Heart right ventricle (tissue), 16 donors: ENCODE measurements around the gene KRT25. TPM values are rescaled to one million over a fixed set of nuclear protein-coding genes. Genes with fewer than 3 reads are reported as not detected.
A peak's percentile ranks its signal among the peaks of the same experiment; 100 is the strongest.

Source experiments
- ATAC-seq, 8 donors: fragments of 200-7000 bp; cut with Tn5 transposase; one replicate each; pipeline ENCODE4 v1.9.1; 2020; ENCODE audit warnings: mild to moderate bottlenecking in 8 of 8, moderate library complexity in 8 of 8, moderate number of reproducible peaks in 1 of 8
- DNase-seq, 2 donors: peaks; one replicate each; pipeline ENCODE4 v3.0.0-alpha.2; 2020
- H3K27ac ChIP-seq, 10 donors: fragments of 200-600 bp; sonication (generic) in 2 of 10; one replicate each; pipeline versions ENCODE4 v1.5.0 to v1.8.0; 2020 to 2022; ENCODE audit warnings: mild to moderate bottlenecking in 3 of 10
- H3K27me3 ChIP-seq, 7 donors: fragments of 200-600 bp; one replicate each; pipeline ENCODE4 v1.8.0; 2021 to 2022; ENCODE audit warnings: mild to moderate bottlenecking in 2 of 7
- H3K36me3 ChIP-seq, 9 donors: fragments of 200-600 bp; sonication (generic) in 1 of 9; one replicate each; pipeline versions ENCODE4 v1.5.0 to v1.8.0; 2020 to 2022; ENCODE audit warnings: mild to moderate bottlenecking in 2 of 9
- H3K4me1 ChIP-seq, 9 donors: fragments of 200-600 bp; sonication (generic) in 1 of 9; one replicate each; pipeline versions ENCODE4 v1.5.0 to v1.8.0; 2020 to 2022; ENCODE audit warnings: mild to moderate bottlenecking in 4 of 9
- H3K4me3 ChIP-seq, 10 donors: fragments of 200-600 bp; sonication (generic) in 2 of 10; one replicate each; pipeline versions ENCODE4 v1.5.0 to v1.8.0; 2020 to 2022; ENCODE audit warnings: mild to moderate bottlenecking in 7 of 10, moderate library complexity in 2 of 10
- H3K9me3 ChIP-seq, 11 donors: fragments of 200-600 bp in 10 of 11; sonication (generic) in 2 of 11; one replicate each; pipeline versions ENCODE4 v1.5.0 to v1.8.0; 2013 to 2022; ENCODE audit warnings: mild to moderate bottlenecking in 2 of 11, control low read depth in 1 of 11, moderate library complexity in 1 of 11
- CTCF ChIP-seq, 9 donors: fragments of 200-600 bp; sonication (generic) in 2 of 9; IDR thresholded peaks; one replicate each; pipeline versions ENCODE4 v1.5.0 to v1.8.0; 2021 to 2022; ENCODE audit warnings: antibody characterized with exemption in 9 of 9, mild to moderate bottlenecking in 5 of 9, moderate library complexity in 1 of 9
- WGBS, 2 donors: extraction: QIAGEN DNeasy Blood & Tissue Kit; methylation state at CpG; one replicate each; pipeline ENCODE4 v1.1.7; 2013; ENCODE audit warnings: inconsistent platforms in 1 of 2; 5-methylcytosine and 5-hydroxymethylcytosine counted together
- intact Hi-C, 10 donors: fragments of 100-400 bp; cut with DNase I; formaldehyde crosslinking; loops; one replicate each; pipeline versions ENCODE4 v1.11.1 to v1.14.2; 2022
- polyA plus RNA-seq, 2 donors: library from polyadenylated mRNA; stranded (reverse); fragments of 200-250 nt; gene quantifications; one replicate each; pipeline ENCODE4 v1.2.3, GENCODE V29; 2013
- total RNA-seq, 10 donors: library from RNA; stranded (reverse); fragmentation: NEBNext Ultra II Directional in 3 of 10; extraction: Animal tissue kit (Norgen Biotek cat#: 25700) in 3 of 10; gene quantifications; one replicate each; pipeline versions ENCODE4 v1.2.1 to v1.2.4, GENCODE V29; 2021 to 2023
- donor health status: Arrhythmogenic right ventricular cardiomyopathy.
- donor health status: ischemic (EF 13 %, LVEDD 7.1; RV severe dilation, severe dysfunction).
- donor health status: healthy with polysubstance abuse.
- donor health status: DM: no; HTN: yes; CAD: no.
- donor health status: DM: no; HTN: no; CAD: no.
- donor health status: ischemic (EF 25% LVEDD 6.9; RV normal size, moderate dysfunction).
- donor health status: ischemic (EF 25% LVEDD 5.7; RV mildly dilated, moderate dysfunction).
- donor health status: healthy.
- donor health status: DM: yes; HTN: yes; CAD: no.
- donor health status: Ischemic cardiomyopathy.
- donor health status: ischemic (EF 35%, LVEDD 5.7; RV mildly dilated, moderate dysfunction).
- donor health status: nonischemic (EF 11% LVEDD 7.7; RV severe dilation, severe dysfunction).
- donor health status: DM: yes; HTN: yes; CAD: no.
- donor health status: PGD.
- donor health status: ischemic (EF 29% LVEDD 5.4; RV normal size, mild dysfunction).
- donor health status: nonischemic (EF 23%, LVEDD 6.1; RV moderate dilation, normal function).

The KRT25 gene
- total and polyA plus RNA-seq, 12 donors: not detected

- Histone ChIP-seq H3K4me1 (peaks cover 0 to 6% (median 0%) of the 10 kb centered on the region in 9 donors), H3K9me3 (no peaks in the 10 kb centered on the region), H3K27me3 (peaks cover 0 to 53% (median 27%) of the 10 kb centered on the region in 7 donors), H3K36me3 (no peaks in the 10 kb centered on the region), H3K4me3 (no peak overlapping the region), H3K27ac (no peak overlapping the region)
- WGBS, 2 donors: 53 to 59% methylated on average over 10 of the region's 10 CpGs
- ATAC-seq: no peak
- intact Hi-C loops: loop anchor here in 6 of 10 donors (2.0 to 10.0 kb wide), 5 partner anchors 172 to 179 kb away; no protein-coding TSS in a partner anchor
- no peak for TF ChIP-seq CTCF (IDR thresholded peaks at IDR 0.05)
- DNase-seq: no peak
Measured at GRCh38 chr17:40793832-40794231, 38.7 kb upstream of the KRT25 start.

DNA sequence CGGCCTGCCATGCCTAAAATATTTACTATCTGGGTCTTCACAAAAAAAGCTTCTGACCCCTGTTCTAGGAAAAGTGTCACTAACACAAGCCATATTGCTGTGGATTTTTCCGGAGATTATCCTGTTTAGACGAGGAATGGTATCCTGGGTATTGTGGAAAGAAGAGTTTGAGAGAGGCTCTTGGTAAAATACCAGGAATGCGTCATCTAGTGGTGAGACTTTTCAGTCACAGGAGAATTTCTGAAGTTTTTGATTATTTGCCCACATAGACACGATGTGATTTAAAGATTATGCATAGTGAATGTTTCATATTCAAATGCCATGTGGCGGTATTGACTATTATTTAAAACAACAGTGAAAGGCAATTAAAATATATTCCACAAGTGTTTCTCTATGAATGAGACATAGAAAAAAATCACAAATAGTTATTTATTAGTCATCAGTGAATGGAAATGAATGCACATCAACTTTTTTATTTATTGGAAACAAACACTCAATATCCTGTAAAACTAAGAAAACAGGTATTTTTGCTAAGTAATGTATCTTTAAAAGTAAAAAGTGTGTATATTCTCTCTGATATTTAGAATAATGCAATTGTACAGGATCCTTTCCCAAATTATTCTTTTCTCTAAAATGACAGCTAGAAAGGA, 36.8 kb upstream of the KRT25 start:
- Histone ChIP-seq H3K4me3 (no peak overlapping the region), H3K9me3 (no peaks in the 10 kb centered on the region), H3K36me3 (no peaks in the 10 kb centered on the region), H3K27me3 (peaks cover 0 to 39% (median 12%) of the 10 kb centered on the region in 7 donors), H3K4me1 (peaks cover 0 to 6% (median 0%) of the 10 kb centered on the region in 9 donors), H3K27ac (no peak overlapping the region)
- ATAC-seq (peak in 1 of 8 donors; percentile 35), DNase-seq (no peak)
- TF ChIP-seq CTCF (IDR thresholded peaks at IDR 0.05): peak in 8 of 9 donors; percentile 25 to 68 (median 58)
- WGBS, 2 donors: 31 to 39% methylated on average over 6 of the region's 6 CpGs
- intact Hi-C loops: loop anchor here in 7 of 10 donors (1.0 to 10.0 kb wide), 5 partner anchors 170 to 177 kb away; no protein-coding TSS in a partner anchor

DNA sequence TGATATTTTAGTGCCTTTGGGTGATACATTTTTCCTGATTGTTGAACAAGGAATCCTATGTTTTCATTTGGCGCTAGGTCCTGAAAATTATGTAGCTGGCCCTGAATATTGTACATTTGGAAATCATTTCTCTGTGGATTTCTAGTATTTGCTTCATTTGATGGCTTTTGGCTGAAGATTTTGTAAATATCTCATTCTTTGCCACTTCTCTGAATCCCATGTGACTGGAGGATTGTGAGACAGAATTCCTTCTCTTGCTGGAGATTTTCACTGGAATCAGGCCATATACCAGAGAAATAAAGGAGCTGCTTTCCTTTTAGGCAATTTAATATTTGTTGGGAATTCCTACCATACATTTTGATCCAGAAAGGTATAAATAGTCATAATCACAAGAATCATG, 36.0 kb upstream of the KRT25 start:
- H3K36me3 ChIP-seq: no peaks in the 10 kb centered on the region
- no peaks in the 10 kb centered on the region for H3K9me3 ChIP-seq
- no peak overlapping the region for H3K27ac ChIP-seq
- H3K4me1 ChIP-seq: peaks cover 0 to 6% (median 0%) of the 10 kb centered on the region in 9 donors
- ATAC-seq (peak in 2 of 8 donors; percentile 16 to 33), DNase-seq (no peak)
- intact Hi-C loops: loop anchor here in 6 of 10 donors (1.0 to 10.0 kb wide), 4 partner anchors 169 to 176 kb away; no protein-coding TSS in a partner anchor
- H3K4me3 ChIP-seq: no peak overlapping the region
- 73 to 75% methylated on average over 1 of the region's 1 CpG for WGBS, 2 donors
- H3K27me3 ChIP-seq: peaks cover 0 to 30% (median 5%) of the 10 kb centered on the region in 7 donors
- TF ChIP-seq CTCF (IDR thresholded peaks at IDR 0.05): no peak

DNA sequence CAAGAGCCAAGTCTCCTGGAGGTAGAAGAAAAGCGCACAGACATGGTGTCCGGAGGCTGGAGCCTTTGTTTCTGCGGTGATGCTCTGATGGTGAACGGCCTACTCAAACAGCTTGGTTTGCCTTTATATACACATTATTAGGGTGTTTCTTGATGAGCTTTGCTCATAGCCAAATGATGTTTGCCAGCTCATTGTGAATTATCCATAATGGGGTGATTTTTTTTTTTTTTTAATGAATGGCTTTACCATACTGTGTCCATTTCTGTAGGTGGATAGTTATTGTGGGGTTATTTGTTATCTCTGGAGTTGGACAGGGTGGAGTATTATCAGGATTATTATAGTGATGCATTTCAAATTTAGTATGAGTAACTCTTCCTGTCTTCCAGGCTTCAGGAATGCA, 27.3 kb upstream of the KRT25 start, which contains the start of gene KRT27:
KRT27 (minus strand) TSS at position 101 of the 400 bp plus-strand sequence; CDS start at position 44, 57 bp downstream.
- no peak for TF ChIP-seq CTCF (IDR thresholded peaks at IDR 0.05)
- DNase-seq: no peak
- Histone ChIP-seq H3K27ac (no peak within 1 kb of the TSS), H3K27me3 (peaks cover 0 to 46% (median 28%) of the 10 kb centered on the region in 7 donors), H3K36me3 (no peaks in the 10 kb centered on the region), H3K9me3 (no peaks in the 10 kb centered on the region), H3K4me1 (peaks cover 0 to under 1% (median 0%) of the 10 kb centered on the region in 9 donors), H3K4me3 (no peak within 1 kb of the TSS)
- 97% methylated on average over 4 of the region's 4 CpGs for WGBS, 2 donors
- intact Hi-C loops: no loop called here
- no peak for ATAC-seq
